ENCODE results near the gene CD160.
"Not testable (repeated sequence)": the region's sequence is repeated elsewhere in the genome, so short reads cannot be mapped to it uniquely, and the experiment has no call there.

Gene CD160

DNA sequence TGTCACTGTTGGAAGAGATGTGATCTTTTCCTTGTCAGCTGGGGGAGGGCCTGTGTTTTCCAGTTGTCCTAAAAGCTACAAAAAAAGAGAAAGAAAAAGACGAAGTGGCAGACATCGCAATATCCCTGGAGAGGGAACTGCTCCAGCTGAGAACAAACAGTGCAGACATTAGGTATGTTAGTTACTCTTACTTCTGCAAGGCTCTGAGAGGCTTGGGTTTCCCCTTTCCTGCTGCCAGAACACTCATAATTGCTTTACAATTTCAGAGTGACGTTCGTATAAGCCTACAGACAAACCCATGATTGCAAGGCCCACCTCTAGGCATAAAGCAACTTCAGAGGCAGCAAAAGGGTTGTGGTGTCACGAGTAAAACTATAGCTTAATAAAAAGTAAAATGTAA, 31.1 kb downstream of the CD160 start:
- in situ Hi-C loops (cut with MboI; ENCODE audit: low pct_unique_long_range_greater_than_20kb, low sequenced_read_pairs): no loop called here
- no peak for DNase-seq

DNA sequence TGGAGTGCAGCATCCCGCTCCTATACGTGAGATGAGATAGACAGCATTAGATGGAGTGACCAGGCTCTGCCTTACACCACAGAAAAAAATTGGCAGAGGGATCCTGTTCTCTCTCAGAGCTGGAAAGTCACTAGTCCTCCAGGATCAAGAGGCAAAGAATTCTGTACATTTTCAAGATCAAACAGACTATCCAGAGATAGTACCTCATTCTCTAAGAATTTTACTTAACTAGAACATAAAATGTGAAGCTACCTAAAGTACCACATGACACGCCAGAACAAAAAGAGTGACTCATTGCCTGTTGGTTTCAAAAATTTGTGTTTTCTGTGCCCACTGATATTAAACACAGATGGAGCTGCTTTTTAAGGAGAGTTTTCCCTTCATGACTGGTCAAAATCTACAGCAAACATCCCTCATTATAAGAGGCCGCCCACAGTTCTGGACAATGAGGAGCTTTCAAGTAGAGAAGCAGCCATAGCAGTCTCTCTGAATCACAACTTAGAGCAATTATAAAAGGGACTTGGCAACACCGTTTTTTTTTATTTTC, 32.3 kb downstream of the CD160 start:
- in situ Hi-C loops (cut with MboI; ENCODE audit: low pct_unique_long_range_greater_than_20kb, low sequenced_read_pairs): no loop called here
- no peak for DNase-seq

DNA sequence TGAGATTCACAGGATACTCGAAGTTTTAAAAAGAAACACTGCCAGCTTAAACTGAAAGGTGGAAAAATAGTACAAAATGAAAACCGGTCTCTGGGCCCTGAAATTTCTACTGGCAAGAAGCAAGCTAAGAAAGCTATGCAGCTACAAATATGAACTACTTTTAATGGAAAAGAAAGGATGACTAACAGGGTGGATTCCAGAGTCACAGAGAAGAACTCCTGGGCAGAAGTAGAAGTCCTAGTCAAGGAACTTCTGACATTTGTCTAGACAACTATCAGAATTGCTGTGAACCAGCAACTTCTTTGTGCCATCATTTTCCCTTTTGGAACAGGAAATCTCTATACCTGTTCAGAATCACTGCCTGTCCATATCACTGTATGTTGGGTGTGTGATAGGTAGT, 38.1 kb downstream of the CD160 start:
- in situ Hi-C loops (cut with MboI; ENCODE audit: low pct_unique_long_range_greater_than_20kb, low sequenced_read_pairs): no loop called here
- DNase-seq: no peak

- in situ Hi-C loops (cut with MboI; ENCODE audit: low pct_unique_long_range_greater_than_20kb, low sequenced_read_pairs): no loop called here
- DNase-seq: no peak
Measured at GRCh38 chr1:145758116-145758515, 38.8 kb downstream of the CD160 start.

DNA sequence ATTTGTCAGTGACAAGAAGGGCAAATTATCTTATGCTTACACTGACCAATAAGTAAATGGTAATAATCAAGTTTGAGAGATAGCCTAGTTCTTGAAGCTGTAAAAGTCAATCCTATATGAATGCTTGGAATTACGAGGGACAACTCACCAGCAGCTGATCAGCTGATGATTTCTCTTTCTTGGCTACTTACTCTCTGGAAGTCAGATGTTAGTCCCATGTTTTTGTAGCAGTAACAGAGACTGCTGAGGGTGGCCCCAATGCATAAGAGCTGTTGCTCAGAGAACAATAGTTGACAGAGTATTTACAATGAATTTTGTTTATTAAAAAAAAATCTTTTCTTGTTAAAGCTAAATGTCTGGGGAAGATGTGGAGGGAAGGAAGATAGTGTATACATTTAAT, 39.3 kb downstream of the CD160 start:
- in situ Hi-C loops (cut with MboI; ENCODE audit: low pct_unique_long_range_greater_than_20kb, low sequenced_read_pairs): no loop called here
- DNase-seq: no peak

GRCh38 chr1:145759721-145760120, 40.4 kb downstream of the CD160 start:
- no peak for DNase-seq
- in situ Hi-C loops (cut with MboI; ENCODE audit: low pct_unique_long_range_greater_than_20kb, low sequenced_read_pairs): no loop called here

DNA sequence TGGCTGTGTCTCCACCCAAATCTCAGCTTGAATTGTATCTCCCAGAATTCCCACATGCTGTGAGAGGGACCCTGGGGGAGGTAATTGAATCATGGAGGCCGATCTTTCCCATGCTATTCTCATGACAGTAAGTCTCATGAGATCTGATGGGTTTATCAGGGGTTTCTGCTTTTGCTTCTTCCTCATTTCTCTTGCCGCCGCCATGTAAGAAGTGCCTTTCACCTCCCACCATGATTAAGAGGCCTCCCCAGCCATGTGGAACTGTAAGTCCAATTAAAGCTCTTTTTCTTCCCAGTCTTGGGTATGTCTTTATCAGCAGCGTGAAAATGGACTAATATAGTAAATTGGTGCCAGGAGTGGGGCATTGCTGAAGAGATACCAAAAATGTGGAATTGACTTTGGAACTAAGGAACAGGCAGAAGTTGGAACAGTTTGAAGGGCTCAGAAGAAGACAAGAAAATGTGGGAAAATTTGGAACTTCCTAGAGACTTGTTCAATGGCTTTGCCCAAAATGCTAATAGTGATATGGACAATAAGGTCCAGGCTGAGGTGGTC, 41.2 kb downstream of the CD160 start:
- DNase-seq; in situ Hi-C loops (cut with MboI; ENCODE audit: low pct_unique_long_range_greater_than_20kb, low sequenced_read_pairs): not testable (repeated sequence)

GRCh38 chr1:145761498-145761897, 42.2 kb downstream of the CD160 start:
- in situ Hi-C loops (cut with MboI; ENCODE audit: low pct_unique_long_range_greater_than_20kb, low sequenced_read_pairs); DNase-seq: not testable (repeated sequence)

DNA sequence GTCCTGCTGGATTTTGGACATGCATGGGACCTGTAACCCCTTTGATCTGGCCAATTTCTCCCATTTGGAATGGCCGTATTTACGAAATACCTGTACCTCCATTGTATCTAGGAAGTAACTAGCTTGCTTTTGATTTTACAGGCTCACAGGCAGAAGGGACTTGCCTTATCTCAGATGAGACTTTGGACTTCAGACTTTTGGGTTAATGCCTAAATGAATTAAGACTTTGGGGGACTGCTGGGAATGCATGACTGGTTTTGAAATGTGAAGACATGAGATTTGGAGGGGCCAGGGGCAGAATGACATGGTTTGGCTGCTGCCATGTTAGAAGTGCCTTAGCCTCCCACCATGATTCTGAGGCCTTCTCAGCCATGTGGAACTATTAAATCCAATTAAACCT, 42.7 kb downstream of the CD160 start:
- in situ Hi-C loops (cut with MboI; ENCODE audit: low pct_unique_long_range_greater_than_20kb, low sequenced_read_pairs); DNase-seq: not testable (repeated sequence)

DNA sequence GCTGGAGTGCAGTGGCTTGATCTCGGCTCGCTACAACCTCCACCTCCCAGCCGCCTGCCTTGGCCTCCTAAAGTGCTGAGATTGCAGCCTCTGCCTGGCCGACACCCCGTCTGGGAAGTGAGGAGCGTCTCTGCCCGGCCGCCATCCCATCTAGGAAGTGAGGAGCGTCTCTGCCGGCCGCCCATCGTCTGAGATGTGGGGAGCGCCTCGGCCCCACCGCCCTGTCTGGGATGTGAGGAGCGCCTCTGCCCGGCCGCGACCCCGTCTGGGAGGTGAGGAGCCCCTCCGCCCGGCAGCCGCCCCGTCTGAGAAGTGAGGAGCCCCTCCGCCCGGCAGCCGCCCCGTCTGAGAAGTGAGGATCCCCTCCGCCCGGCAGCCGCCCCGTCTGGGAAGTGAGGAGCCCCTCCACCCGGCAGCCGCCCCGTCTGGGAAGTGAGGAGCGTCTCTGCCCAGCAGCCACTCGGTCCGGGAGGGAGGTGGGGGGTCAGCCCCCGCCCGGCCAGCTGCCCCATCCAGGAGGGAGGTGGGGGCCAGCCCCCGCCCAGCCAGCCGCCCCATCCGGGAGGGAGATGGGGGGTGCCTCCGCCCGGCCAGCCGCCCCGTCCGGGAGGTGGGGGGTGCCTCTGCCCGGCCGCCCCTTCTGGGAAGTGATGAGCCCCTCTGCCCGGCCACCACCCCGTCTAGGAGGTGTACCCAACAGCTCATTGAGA, 45.1 kb downstream of the CD160 start:
- DNase-seq; in situ Hi-C loops (cut with MboI; ENCODE audit: low pct_unique_long_range_greater_than_20kb, low sequenced_read_pairs): not testable (repeated sequence)

DNA sequence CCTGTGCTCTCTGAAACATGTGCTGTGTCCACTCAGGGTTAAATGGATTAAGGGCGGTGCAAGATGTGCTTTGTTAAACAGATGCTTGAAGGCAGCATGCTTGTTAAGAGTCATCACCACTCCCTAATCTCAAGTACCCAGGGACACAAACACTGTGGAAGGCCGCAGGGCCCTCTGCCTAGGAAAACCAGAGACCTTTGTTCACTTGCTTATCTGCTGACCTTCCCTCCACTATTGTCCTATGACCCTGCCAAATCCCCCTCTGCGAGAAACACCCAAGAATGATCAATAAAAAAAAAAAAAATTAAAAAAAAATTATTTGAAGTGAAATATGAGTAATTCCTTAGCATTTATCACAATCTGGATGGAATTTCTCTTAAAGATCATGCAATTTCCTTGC, 45.8 kb downstream of the CD160 start:
- DNase-seq; in situ Hi-C loops (cut with MboI; ENCODE audit: low pct_unique_long_range_greater_than_20kb, low sequenced_read_pairs): not testable (repeated sequence)

DNA sequence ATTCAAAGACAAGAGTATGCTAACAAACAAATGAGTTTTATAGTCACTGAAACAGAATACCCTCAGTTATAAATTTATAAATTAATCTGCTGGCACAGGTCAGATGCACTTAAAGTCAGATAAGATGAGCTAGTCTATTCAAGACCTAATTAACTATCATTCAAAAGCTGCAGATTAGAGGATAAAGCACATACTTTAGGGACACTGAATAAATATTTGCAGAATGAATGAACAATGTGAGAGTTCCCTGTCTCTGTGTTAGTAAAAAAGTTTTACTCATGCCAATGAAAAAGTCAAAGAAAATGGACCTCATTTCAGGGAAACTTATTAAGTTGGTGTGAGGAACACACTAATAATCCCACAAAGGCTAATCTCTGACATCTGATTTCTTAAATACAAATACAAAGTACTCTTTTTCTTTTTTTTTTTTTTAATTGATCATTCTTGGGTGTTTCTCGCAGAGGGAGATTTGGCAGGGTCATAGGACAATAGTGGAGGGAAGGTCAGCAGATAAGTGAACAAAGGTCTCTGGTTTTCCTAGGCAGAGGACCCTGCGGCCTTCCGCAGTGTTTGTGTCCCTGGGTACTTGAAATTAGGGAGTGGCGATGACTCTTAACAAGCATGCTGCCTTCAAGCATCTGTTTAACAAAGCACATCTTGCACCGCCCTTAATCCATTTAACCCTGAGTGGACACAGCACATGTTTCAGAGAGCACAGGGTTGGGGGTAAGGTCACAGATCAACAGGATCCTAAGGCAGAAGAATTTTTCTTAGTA, 46.5 kb downstream of the CD160 start:
- in situ Hi-C loops (cut with MboI; ENCODE audit: low pct_unique_long_range_greater_than_20kb, low sequenced_read_pairs); DNase-seq: not testable (repeated sequence)

- DNase-seq; in situ Hi-C loops (cut with MboI; ENCODE audit: low pct_unique_long_range_greater_than_20kb, low sequenced_read_pairs): not testable (repeated sequence)
Measured at GRCh38 chr1:145766926-145767325, 47.6 kb downstream of the CD160 start.

GRCh38 chr1:145768004-145768403, 48.7 kb downstream of the CD160 start:
- DNase-seq; in situ Hi-C loops (cut with MboI; ENCODE audit: low pct_unique_long_range_greater_than_20kb, low sequenced_read_pairs): not testable (repeated sequence)

DNA sequence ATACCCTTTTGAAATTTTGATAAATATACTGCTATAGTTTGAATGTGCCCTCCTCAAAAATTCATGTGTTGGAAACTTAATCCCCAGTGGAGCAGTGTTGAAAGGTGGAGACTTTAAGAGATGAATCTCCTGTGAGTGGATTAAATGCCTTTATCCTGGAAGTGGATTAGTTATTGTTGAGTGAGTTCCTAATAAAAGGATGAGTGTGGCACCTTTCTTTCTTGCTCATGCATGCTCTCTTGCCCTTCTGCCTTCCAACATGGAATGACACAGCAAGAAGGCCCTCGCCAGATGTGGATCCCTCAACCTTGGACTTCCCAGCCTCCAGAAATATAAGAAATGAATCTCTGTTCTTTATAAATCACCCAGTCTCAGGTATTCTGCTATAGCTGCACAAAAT, 51.8 kb downstream of the CD160 start:
- DNase-seq: no peak
- in situ Hi-C loops (cut with MboI; ENCODE audit: low pct_unique_long_range_greater_than_20kb, low sequenced_read_pairs): no loop called here

GRCh38 chr1:145773423-145773822, 54.1 kb downstream of the CD160 start:
- no peak for DNase-seq
- in situ Hi-C loops (cut with MboI; ENCODE audit: low pct_unique_long_range_greater_than_20kb, low sequenced_read_pairs): no loop called here

GRCh38 chr1:145777357-145778145, 58.3 kb downstream of the CD160 start:
- no peak for DNase-seq
- in situ Hi-C loops (cut with MboI; ENCODE audit: low pct_unique_long_range_greater_than_20kb, low sequenced_read_pairs): no loop called here

DNA sequence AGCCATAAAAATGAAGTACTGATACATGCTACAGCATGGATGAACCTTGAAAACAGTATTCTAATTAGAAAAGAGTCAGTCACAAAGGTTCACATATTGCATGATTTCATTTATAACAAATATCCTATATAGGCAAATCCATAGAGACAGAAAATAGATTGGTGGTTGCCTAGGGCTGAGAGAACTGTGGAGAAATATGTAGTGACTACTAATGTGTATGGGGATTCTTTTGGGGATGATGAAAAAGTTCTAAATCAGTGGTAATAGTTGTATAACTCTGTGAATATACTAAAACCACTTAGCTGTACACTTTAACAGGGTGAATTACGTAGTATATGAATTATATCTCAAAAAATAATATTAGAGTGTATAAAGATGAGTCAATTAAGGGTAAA, 58.8 kb downstream of the CD160 start:
- in situ Hi-C loops (cut with MboI; ENCODE audit: low pct_unique_long_range_greater_than_20kb, low sequenced_read_pairs): no loop called here
- DNase-seq: no peak
